HepG2 (cell line): ENCODE results near the gene COA7. TPM values are rescaled to one million over a fixed set of nuclear protein-coding genes. Genes with fewer than 3 reads are reported as not detected.

Source experiments
- CBX5 ChIP-seq: sonication (generic); formaldehyde crosslinking; IDR thresholded peaks from 2 replicates; pipeline ENCODE4 v1.4.0; 2020; ENCODE audit warnings: missing genetic modification reagents, borderline replicate concordance
- FOXK2 ChIP-seq: fragments of 450-650 bp; IDR thresholded peaks from 2 replicates; pipeline ENCODE4 v1.6.1; 2016
- IKZF4 ChIP-seq: sonication (generic); formaldehyde crosslinking; IDR thresholded peaks from 2 replicates; pipeline ENCODE4 v1.5.1; 2020; ENCODE audit warnings: borderline replicate concordance, mild to moderate bottlenecking, low read depth, missing genetic modification reagents; ENCODE audit errors: not compliant biosample characterization
- IRX3 ChIP-seq: sonication (generic); formaldehyde crosslinking; IDR thresholded peaks from 2 replicates; pipeline ENCODE4 v1.8.1; 2023; ENCODE audit warnings: mild to moderate bottlenecking, low read depth, missing genetic modification reagents, borderline replicate concordance
- KDM3A ChIP-seq: IDR thresholded peaks from 2 replicates; pipeline ENCODE4 v1.6.1; 2018; ENCODE audit warnings: low read depth, missing compliant biosample characterization
- MEIS2 ChIP-seq: sonication (generic); formaldehyde crosslinking; IDR thresholded peaks from 2 replicates; pipeline ENCODE4 v1.9.0; 2021; ENCODE audit warnings: mild to moderate bottlenecking, missing genetic modification reagents
- PHF20 ChIP-seq: sonication (generic); formaldehyde crosslinking; IDR thresholded peaks from 2 replicates; pipeline ENCODE4 v1.5.0; 2020; ENCODE audit warnings: mild to moderate bottlenecking, missing genetic modification reagents
- PRMT3 ChIP-seq: sonication (generic); formaldehyde crosslinking; IDR thresholded peaks from 2 replicates; pipeline ENCODE4 v1.8.1; 2022; ENCODE audit warnings: low read depth, mild to moderate bottlenecking, moderate library complexity, missing genetic modification reagents, borderline replicate concordance
- REPIN1 ChIP-seq: sonication (generic); formaldehyde crosslinking; IDR thresholded peaks from 2 replicates; pipeline ENCODE4 v1.8.0; 2022; ENCODE audit warnings: missing genetic modification reagents, low read depth, mild to moderate bottlenecking, borderline replicate concordance
- RNF2 ChIP-seq: fragments of 450-650 bp; conservative IDR thresholded peaks from 2 replicates; pipeline ENCODE4 v1.6.1; 2016; ENCODE audit warnings: low read depth
- SSRP1 ChIP-seq: IDR thresholded peaks from 2 replicates; pipeline ENCODE4 v1.6.1; 2016; ENCODE audit warnings: control low read depth
- TBX2 ChIP-seq: sonication (generic); formaldehyde crosslinking; IDR thresholded peaks from 2 replicates; pipeline ENCODE4 v1.5.0; 2020; ENCODE audit warnings: missing genetic modification reagents, mild to moderate bottlenecking, borderline replicate concordance
- TEF ChIP-seq: sonication (generic); formaldehyde crosslinking; IDR thresholded peaks from 2 replicates; pipeline ENCODE4 v1.5.0; 2020; ENCODE audit warnings: missing genetic modification reagents
- TSC22D2 ChIP-seq: sonication (generic); formaldehyde crosslinking; IDR thresholded peaks from 2 replicates; pipeline ENCODE4 v1.5.1; 2020; ENCODE audit warnings: missing genetic modification reagents, mild to moderate bottlenecking, borderline replicate concordance
- U2AF1 ChIP-seq: fragments of 200-400 bp; formaldehyde crosslinking; optimal IDR thresholded peaks from 2 replicates; pipeline ENCODE3; 2017; ENCODE audit warnings: mild to moderate bottlenecking, low read depth, low read length
- ZBTB39 ChIP-seq: sonication (generic); formaldehyde crosslinking; IDR thresholded peaks from 2 replicates; pipeline ENCODE4 v1.5.0; 2020; ENCODE audit warnings: missing genetic modification reagents
- ZBTB8A ChIP-seq: sonication (generic); formaldehyde crosslinking; IDR thresholded peaks from 2 replicates; pipeline ENCODE4 v1.4.0; 2020; ENCODE audit warnings: mild to moderate bottlenecking, low read depth, missing genetic modification reagents, borderline replicate concordance
- ZFY ChIP-seq: sonication (generic); formaldehyde crosslinking; IDR thresholded peaks from 2 replicates; pipeline ENCODE4 v1.4.0; 2020; ENCODE audit warnings: missing genetic modification reagents
- ZNF143 ChIP-seq: sonication (generic); formaldehyde crosslinking; IDR thresholded peaks from 2 replicates; pipeline ENCODE4 v1.4.0; 2020; ENCODE audit warnings: missing genetic modification reagents
- ZNF256 ChIP-seq: sonication (generic); formaldehyde crosslinking; conservative IDR thresholded peaks from 2 replicates; pipeline ENCODE4 v1.4.0; 2020; ENCODE audit warnings: missing genetic modification reagents
- ZNF430 ChIP-seq: sonication (generic); formaldehyde crosslinking; IDR thresholded peaks from 2 replicates; pipeline ENCODE4 v1.9.0; 2021; ENCODE audit warnings: mild to moderate bottlenecking, missing genetic modification reagents
- ZNF44 ChIP-seq: sonication (generic); formaldehyde crosslinking; IDR thresholded peaks from 2 replicates; pipeline ENCODE4 v1.5.1; 2020; ENCODE audit warnings: mild to moderate bottlenecking, missing genetic modification reagents
- ZNF574 ChIP-seq: sonication (generic); formaldehyde crosslinking; IDR thresholded peaks from 2 replicates; pipeline ENCODE4 v1.4.0; 2020; ENCODE audit warnings: missing genetic modification reagents
- ZNF724P ChIP-seq: sonication (generic); formaldehyde crosslinking; IDR thresholded peaks from 2 replicates; pipeline ENCODE4 v1.8.0; 2022; ENCODE audit warnings: missing genetic modification reagents, borderline replicate concordance
- ZSCAN30 ChIP-seq: sonication (generic); formaldehyde crosslinking; IDR thresholded peaks from 2 replicates; pipeline ENCODE4 v1.5.0; 2020; ENCODE audit warnings: mild to moderate bottlenecking, missing genetic modification reagents
- polyA plus RNA-seq, 8 experiments: library from polyadenylated mRNA; depleted of rRNA in 3 of 8; stranded (reverse) in 7 of 8; unstranded in 1 of 8; fragments of >200 nt; fragmentation: Illumina TruSeq in 4 of 8; extraction: Trizol in 4 of 8; gene quantifications; 2 replicates each; pipeline versions ENCODE4 v1.2.1 to v1.2.3, GENCODE V29; 2011 to 2016; ENCODE audit warnings: low read depth in 4 of 8, missing spikeins in 1 of 8, mixed read lengths in 1 of 8; ENCODE audit not compliant: insufficient read depth in 1 of 8
- total RNA-seq, 5 experiments: library from RNA; depleted of rRNA; stranded (reverse); fragments of >200 nt; fragmentation: Illumina TruSeq; extraction: Trizol; gene quantifications; 2 replicates each; pipeline ENCODE4 v1.2.3, GENCODE V29; 2016; ENCODE audit warnings: low read depth in 1 of 5

Gene COA7
- total and polyA plus RNA-seq, 2 of the 13 experiments (the other 11 are each of a cell fraction or from before 2014, with no cell fraction given), result 12.3 to 30.4 TPM

GRCh38 chr1:52702886-52703787 lies 5.0 kb upstream of the COA7 start (continued):
- TF ChIP-seq TSC22D2 (CRISPR knock-in tag) (peak; percentile 48; the same call in 1 of the 2 replicates), TBX2 (peak; percentile 92), IRX3 (no peak), TEF (peak; percentile 49; the same call in 1 of the 2 replicates), ZBTB8A (peak; percentile 51; the same call in 1 of the 2 replicates), ZNF574 (CRISPR knock-in tag) (peak; percentile 86), RNF2 (peak; percentile 99), REPIN1 (CRISPR knock-in tag) (peak; percentile 90; the same call in 1 of the 2 replicates), ZNF256 (no peak; the same call in 1 of the 2 replicates), ZSCAN30 (CRISPR knock-in tag) (peak; percentile 73; the same call in 1 of the 2 replicates), ZNF143 (CRISPR knock-in tag) (peak; percentile 40; the same call in 1 of the 2 replicates), CBX5 (CRISPR knock-in tag) (peak; percentile 88; the same call in 1 of the 2 replicates), ZBTB39 (CRISPR knock-in tag) (peak; percentile 89), FOXK2 (no peak), PRMT3 (0 out of 2 replicates have a peak, but pooled peaks have one; percentile 37), SSRP1 (CRISPR knock-in tag) (peak; percentile 30; the same call in 1 of the 2 replicates), KDM3A (CRISPR knock-in tag) (no peak; the same call in 1 of the 2 replicates), PHF20 (CRISPR knock-in tag) (peak; percentile 78), MEIS2 (peak; percentile 83), ZNF724P (CRISPR knock-in tag) (no peak), U2AF1 (peak; percentile 56), ZFY (peak; percentile 92), ZNF44 (CRISPR knock-in tag) (peak; percentile 97), ZNF430 (peak; percentile 97; the same call in 1 of the 2 replicates), IKZF4 (CRISPR knock-in tag) (peak; percentile 84)
